OCI-LY3 (cell line): ENCODE data around the gene SLC6A20.

Experiments
- CTCF ChIP-seq: fragments of 200-600, 300-600 bp; sonication (generic); IDR thresholded peaks from 2 replicates; pipeline ENCODE4 v1.5.1; 2014; ENCODE audit warnings: antibody characterized with exemption, low read length, low read depth
- EZH2phosphoT487 ChIP-seq: fragments of 200-600 bp; shearing (Covaris generic); IDR thresholded peaks from 2 replicates; pipeline ENCODE4 v1.6.1; 2018; ENCODE audit warnings: antibody characterized with exemption, mixed run types, low read depth

GRCh38 chr3:45711931-45712330, 84.4 kb downstream of the SLC6A20 start:
- TF ChIP-seq CTCF (no peak), EZH2phosphoT487 (no peak)
